ENCODE data around the gene HHIPL1.
"Not testable (repeated sequence)": the region's sequence is repeated elsewhere in the genome, so short reads cannot be mapped to it uniquely, and the experiment has no call there.

HHIPL1 gene

GRCh38 chr14:99634443-99634842 lies 10.5 kb upstream of the HHIPL1 start:
- no peak for DNase-seq (ENCODE audit: low read depth in 2 of 2)

- no peak for DNase-seq (ENCODE audit: low read depth in 2 of 2)
Observed at GRCh38 chr14:99635116-99635515, 9.8 kb upstream of the HHIPL1 start.

- DNase-seq (ENCODE audit: low read depth in 2 of 2): no peak
Observed at GRCh38 chr14:99636487-99636886, 8.4 kb upstream of the HHIPL1 start.

GRCh38 chr14:99637624-99638023 lies 7.3 kb upstream of the HHIPL1 start:
- DNase-seq (ENCODE audit: low read depth in 2 of 2): no peak

- not testable (repeated sequence) for DNase-seq (ENCODE audit: low read depth in 2 of 2)
Observed at GRCh38 chr14:99642771-99643170, 2.2 kb upstream of the HHIPL1 start.

- DNase-seq (ENCODE audit: low read depth in 2 of 2): no peak
Observed at GRCh38 chr14:99643343-99643742, 1.6 kb upstream of the HHIPL1 start.

GRCh38 chr14:99644035-99644587 lies 818 bp upstream of the HHIPL1 start:
- no peak for DNase-seq (ENCODE audit: low read depth in 2 of 2)

- DNase-seq (ENCODE audit: low read depth in 2 of 2): no peak
Observed at GRCh38 chr14:99645545-99646505, 896 bp downstream of the HHIPL1 start.

- DNase-seq (ENCODE audit: low read depth in 2 of 2): no peak
Observed at GRCh38 chr14:99647411-99647810, 2.5 kb downstream of the HHIPL1 start.

GRCh38 chr14:99648027-99648784 lies 3.3 kb downstream of the HHIPL1 start:
- no peak for DNase-seq (ENCODE audit: low read depth in 2 of 2)

- DNase-seq (ENCODE audit: low read depth in 2 of 2): no peak
Observed at GRCh38 chr14:99649219-99649618, 4.3 kb downstream of the HHIPL1 start.

- DNase-seq (ENCODE audit: low read depth in 2 of 2): no peak
Observed at GRCh38 chr14:99649643-99650042, 4.7 kb downstream of the HHIPL1 start.

GRCh38 chr14:99650189-99650588 lies 5.3 kb downstream of the HHIPL1 start:
- DNase-seq (ENCODE audit: low read depth in 2 of 2): no peak

- no peak for DNase-seq (ENCODE audit: low read depth in 2 of 2)
Observed at GRCh38 chr14:99651953-99652746, 7.2 kb downstream of the HHIPL1 start.

- no peak for DNase-seq (ENCODE audit: low read depth in 2 of 2)
Observed at GRCh38 chr14:99654235-99654985, 9.5 kb downstream of the HHIPL1 start.

- DNase-seq (ENCODE audit: low read depth in 2 of 2): no peak
Observed at GRCh38 chr14:99655521-99655920, 10.6 kb downstream of the HHIPL1 start.

GRCh38 chr14:99656171-99656570 lies 11.2 kb downstream of the HHIPL1 start:
- no peak for DNase-seq (ENCODE audit: low read depth in 2 of 2)

GRCh38 chr14:99657645-99658155 lies 12.8 kb downstream of the HHIPL1 start:
- no peak for DNase-seq (ENCODE audit: low read depth in 2 of 2)

GRCh38 chr14:99658218-99658845 lies 13.4 kb downstream of the HHIPL1 start:
- DNase-seq (ENCODE audit: low read depth in 2 of 2): no peak

- DNase-seq (ENCODE audit: low read depth in 2 of 2): no peak
Observed at GRCh38 chr14:99659333-99659741, 14.4 kb downstream of the HHIPL1 start.
